HFFc6 (cell line): ENCODE results near the gene FOXP1. TPM values are rescaled to one million over a fixed set of nuclear protein-coding genes. Genes with fewer than 3 reads are reported as not detected.

Source experiments
- DNase-seq: peaks from one replicate; pipeline ENCODE4 v3.0.0-alpha.2; 2018
- H3K27ac Mint-ChIP-seq: 2 replicates; pipeline ENCODE4 v1.8.0; 2020; ENCODE audit warnings: mild to moderate bottlenecking, mixed read lengths
- H3K27me3 Mint-ChIP-seq: 2 replicates; pipeline ENCODE4 v1.8.0; 2021; ENCODE audit warnings: mild to moderate bottlenecking, moderate library complexity, mixed read lengths; ENCODE audit not compliant: insufficient read depth
- H3K36me3 Mint-ChIP-seq: 2 replicates; pipeline ENCODE4 v1.8.0; 2021; ENCODE audit warnings: low read depth, mixed read lengths
- H3K4me1 Mint-ChIP-seq: 2 replicates; pipeline ENCODE4 v1.8.0; 2020; ENCODE audit warnings: low read depth, mixed read lengths
- H3K4me3 Mint-ChIP-seq: 2 replicates; pipeline ENCODE4 v1.8.0; 2020; ENCODE audit warnings: mild to moderate bottlenecking, moderate library complexity, mixed read lengths
- H3K9me3 Mint-ChIP-seq: 2 replicates; pipeline ENCODE4 v1.8.0; 2020; ENCODE audit warnings: mild to moderate bottlenecking, mixed read lengths
- total RNA-seq, 6 experiments: library from RNA; stranded (reverse); fragmentation: NEBNext Ultra II Directional; extraction: Animal tissue kit (Norgen Biotek cat#: 25700); gene quantifications; 2 replicates in 1 of 6; 3 replicates in 5 of 6; pipeline ENCODE4 v1.2.3, GENCODE V29; 2021
- TF ChIP-seq, protein P1 (sequence below): fragments of 200-600 bp; sonication (generic); IDR thresholded peaks from 2 replicates; pipeline ENCODE4 v1.5.0; 2021; ENCODE audit warnings: antibody characterized with exemption, mild to moderate bottlenecking

The FOXP1 gene
- total RNA-seq, 6 experiments from 2014 or later: 32.2 to 59.3 (median 52.0) TPM

DNA sequence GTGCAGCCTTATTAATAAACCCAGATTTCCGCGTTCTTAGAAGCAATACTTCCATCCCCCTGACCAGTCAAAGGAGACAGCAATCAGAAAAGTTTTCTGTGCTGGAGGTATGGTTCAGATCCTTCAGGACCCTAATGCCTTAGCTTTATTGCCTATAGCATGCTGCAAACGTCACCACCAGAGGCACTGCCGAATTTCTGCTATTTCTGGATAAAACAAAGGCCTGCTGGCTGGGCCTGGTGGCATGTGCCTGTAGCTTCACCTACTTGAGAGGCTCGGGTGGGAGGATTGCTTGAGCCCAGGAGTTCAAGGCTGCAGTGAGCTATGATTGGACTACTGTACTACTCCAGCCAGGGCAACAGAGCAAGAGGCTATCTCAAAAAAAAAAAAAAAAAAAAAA is 407.2 kb downstream of the FOXP1 start:
- H3K4me1 Mint-ChIP-seq: peaks cover 40% of the 10 kb centered on the region
- H3K27ac Mint-ChIP-seq: no peak overlapping the region
- no peaks in the 10 kb centered on the region for H3K9me3 Mint-ChIP-seq
- H3K36me3 Mint-ChIP-seq: no peaks in the 10 kb centered on the region
- TF ChIP-seq, protein P1, sequence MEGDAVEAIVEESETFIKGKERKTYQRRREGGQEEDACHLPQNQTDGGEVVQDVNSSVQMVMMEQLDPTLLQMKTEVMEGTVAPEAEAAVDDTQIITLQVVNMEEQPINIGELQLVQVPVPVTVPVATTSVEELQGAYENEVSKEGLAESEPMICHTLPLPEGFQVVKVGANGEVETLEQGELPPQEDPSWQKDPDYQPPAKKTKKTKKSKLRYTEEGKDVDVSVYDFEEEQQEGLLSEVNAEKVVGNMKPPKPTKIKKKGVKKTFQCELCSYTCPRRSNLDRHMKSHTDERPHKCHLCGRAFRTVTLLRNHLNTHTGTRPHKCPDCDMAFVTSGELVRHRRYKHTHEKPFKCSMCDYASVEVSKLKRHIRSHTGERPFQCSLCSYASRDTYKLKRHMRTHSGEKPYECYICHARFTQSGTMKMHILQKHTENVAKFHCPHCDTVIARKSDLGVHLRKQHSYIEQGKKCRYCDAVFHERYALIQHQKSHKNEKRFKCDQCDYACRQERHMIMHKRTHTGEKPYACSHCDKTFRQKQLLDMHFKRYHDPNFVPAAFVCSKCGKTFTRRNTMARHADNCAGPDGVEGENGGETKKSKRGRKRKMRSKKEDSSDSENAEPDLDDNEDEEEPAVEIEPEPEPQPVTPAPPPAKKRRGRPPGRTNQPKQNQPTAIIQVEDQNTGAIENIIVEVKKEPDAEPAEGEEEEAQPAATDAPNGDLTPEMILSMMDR: no peak
- no peak for DNase-seq
- H3K4me3 Mint-ChIP-seq: no peak overlapping the region
- H3K27me3 Mint-ChIP-seq: no peaks in the 10 kb centered on the region

DNA sequence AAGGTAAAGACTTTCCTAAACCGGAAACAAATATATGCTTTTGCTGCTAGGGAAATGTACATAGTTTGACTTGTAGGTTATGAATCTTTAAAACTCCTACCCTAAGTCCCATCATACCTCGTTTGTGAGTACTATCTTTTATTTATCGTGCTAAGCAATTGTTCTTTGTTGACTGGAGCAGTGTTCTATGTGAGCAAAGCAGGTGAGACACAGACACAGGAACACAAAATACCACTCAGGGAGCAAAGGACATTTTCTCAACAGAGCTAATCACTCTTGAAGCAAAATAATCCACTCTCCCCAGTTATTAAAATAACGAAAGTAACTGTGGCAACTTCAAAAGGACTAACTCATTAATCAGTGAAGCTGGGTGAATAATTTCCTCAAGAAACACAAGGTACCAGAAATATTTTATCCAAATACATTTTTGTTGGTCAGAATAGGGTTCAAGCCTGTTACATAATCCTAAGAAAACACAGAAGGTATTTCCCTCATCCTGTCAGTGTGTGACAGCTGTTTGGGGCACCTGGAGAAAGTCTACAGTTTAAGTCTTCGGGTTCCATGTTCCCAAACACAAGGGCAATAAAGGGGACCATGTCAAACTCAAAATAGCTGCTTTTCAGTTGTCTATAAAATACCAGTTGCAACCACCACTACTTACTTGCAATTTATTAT is 407.7 kb downstream of the FOXP1 start:
- H3K4me1 Mint-ChIP-seq: peaks cover 37% of the 10 kb centered on the region

DNA sequence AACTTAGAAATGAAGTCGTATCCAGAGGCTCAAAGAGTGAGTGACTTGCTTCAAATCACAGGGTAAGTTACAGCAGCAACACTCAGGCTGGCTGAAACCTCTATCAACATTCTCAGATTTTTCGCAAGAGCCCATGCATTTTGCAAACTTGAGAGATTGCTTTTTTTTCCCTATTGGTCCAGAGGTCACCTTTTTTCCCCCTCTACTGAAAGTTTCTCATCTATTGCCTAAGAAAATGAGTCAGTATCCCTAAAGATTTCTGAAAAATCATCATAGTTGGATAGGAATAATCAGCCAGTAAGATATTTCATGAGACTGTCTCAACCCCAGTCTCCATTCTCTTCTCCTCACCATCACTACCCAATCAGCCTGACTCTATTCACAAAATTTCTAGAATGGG is 410.6 kb downstream of the FOXP1 start:
- Mint-ChIP-seq H3K36me3 (no peaks in the 10 kb centered on the region), H3K27ac (peak overlapping the region; percentile 33; the same call in 1 of the 2 replicates), H3K4me3 (no peak overlapping the region), H3K9me3 (no peaks in the 10 kb centered on the region), H3K27me3 (no peaks in the 10 kb centered on the region), H3K4me1 (peaks cover 39% of the 10 kb centered on the region)
- peak; percentile 11 for DNase-seq
- TF ChIP-seq, protein P1: no peak

More for the DNA sequence above, 407.7 kb downstream of the FOXP1 start:
- Mint-ChIP-seq H3K9me3 (no peaks in the 10 kb centered on the region), H3K27ac (no peak overlapping the region), H3K36me3 (no peaks in the 10 kb centered on the region), H3K4me3 (no peak overlapping the region), H3K27me3 (no peaks in the 10 kb centered on the region)
- TF ChIP-seq, protein P1: no peak
- DNase-seq: no peak

DNA sequence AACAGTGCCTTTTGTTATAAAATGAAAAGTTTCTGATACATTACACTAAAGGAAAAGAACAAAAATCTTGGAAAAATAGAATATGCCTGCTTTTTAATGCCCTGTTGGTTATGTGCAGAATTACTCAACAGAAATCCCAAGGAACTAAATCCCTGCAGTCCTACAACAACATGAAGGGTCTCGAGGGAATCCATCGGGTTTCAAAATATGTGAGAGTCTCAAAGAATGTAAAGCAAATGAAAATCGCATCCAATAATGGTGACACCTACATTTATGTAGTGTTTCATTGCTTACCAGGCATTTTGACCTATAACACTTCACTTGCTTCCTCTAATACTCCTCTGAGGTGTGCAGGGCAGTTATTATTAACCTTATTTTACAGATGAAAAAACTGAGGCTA is 411.3 kb downstream of the FOXP1 start:
- Mint-ChIP-seq H3K4me1 (peaks cover 44% of the 10 kb centered on the region), H3K36me3 (no peaks in the 10 kb centered on the region; the same call in 1 of the 2 replicates), H3K9me3 (no peaks in the 10 kb centered on the region), H3K27ac (no peak overlapping the region), H3K4me3 (no peak overlapping the region), H3K27me3 (no peaks in the 10 kb centered on the region)
- TF ChIP-seq, protein P1: no peak
- DNase-seq: no peak

DNA sequence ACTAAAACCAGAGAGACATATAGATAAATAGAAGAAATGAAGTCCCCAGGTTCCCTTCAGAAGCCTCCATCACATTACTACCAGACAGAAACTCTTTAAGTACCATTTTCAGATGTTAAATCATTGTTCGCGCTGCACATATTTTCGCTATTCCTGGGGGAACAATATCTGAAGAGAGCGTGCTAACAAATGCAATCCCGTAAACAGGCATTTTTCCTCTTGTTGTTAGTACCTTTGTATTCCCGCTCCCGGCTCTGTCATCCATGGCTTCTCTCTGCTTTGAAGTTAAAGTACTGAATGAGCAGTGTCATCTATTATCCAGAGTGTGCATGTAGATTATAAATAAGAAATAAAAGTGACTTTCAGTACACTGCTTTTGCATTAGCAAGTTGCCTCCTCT is 412.3 kb downstream of the FOXP1 start:
- H3K36me3 Mint-ChIP-seq: peaks cover 8% of the 10 kb centered on the region; the same call in 1 of the 2 replicates
- no peak overlapping the region for H3K4me3 Mint-ChIP-seq
- no peak for DNase-seq
- no peak overlapping the region for H3K27ac Mint-ChIP-seq
- TF ChIP-seq, protein P1: no peak
- no peaks in the 10 kb centered on the region for H3K27me3 Mint-ChIP-seq
- no peaks in the 10 kb centered on the region for H3K9me3 Mint-ChIP-seq
- peaks cover 53% of the 10 kb centered on the region for H3K4me1 Mint-ChIP-seq
